DND-41 (cell line): ENCODE measurements around the gene TECPR1.

Experiments used
- EZH2 ChIP-seq: IDR thresholded peaks from 3 replicates; pipeline ENCODE4 v1.6.1; 2012; ENCODE audit warnings: borderline replicate concordance, low read depth, mild to moderate bottlenecking, moderate library complexity, low read length, inconsistent platforms; ENCODE audit not compliant: severe bottlenecking
- TF ChIP-seq, protein P1 (sequence below): IDR thresholded peaks from 2 replicates; pipeline ENCODE4 v1.5.1; 2012; ENCODE audit warnings: borderline replicate concordance, low read length, moderate library complexity, mild to moderate bottlenecking; ENCODE audit not compliant: poor library complexity, severe bottlenecking; ENCODE audit errors: extremely low read depth

DNA sequence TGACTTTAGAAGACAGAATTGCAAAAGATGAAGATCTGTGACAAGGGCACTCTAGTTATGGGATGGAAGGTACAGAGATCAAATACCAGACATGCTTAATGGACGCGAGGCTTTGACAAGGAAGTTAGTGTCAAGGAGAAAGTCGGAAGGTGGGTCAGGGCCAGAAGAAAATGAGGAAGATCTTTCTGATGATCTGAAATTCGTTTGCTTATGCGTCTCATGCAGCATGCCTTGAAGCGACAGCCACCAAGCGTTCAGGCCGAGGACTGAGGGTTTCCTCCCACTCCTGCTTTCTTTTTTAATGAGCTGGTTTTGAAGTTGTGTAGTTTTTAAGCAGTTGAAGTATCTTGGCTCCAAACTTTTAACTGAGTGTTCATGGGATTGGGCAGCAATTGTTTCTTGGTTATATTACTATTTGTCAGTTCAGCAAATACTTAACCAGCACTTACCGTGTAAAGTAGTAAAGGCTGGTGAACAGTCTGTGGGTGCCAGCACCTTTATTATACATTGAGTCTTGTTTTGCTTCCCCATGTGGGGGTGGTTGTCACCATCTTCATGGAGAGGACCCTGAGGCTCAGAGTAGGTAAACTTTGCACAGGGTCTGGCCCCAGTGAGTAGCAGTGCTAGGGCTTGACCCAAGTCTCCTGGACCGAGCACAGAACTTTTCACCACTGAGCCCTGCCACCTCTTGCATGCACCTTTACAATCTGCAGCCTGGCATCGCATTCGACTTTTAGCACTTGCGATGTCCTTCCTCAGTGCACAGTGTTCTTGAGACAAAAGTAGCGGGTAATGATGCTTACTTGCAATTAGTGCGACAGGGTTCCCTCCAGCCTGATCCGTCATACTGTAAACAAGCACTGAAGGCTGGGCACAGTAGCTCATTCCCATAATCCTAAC is 55.1 kb downstream of the TECPR1 start:
- TF ChIP-seq, protein P1, sequence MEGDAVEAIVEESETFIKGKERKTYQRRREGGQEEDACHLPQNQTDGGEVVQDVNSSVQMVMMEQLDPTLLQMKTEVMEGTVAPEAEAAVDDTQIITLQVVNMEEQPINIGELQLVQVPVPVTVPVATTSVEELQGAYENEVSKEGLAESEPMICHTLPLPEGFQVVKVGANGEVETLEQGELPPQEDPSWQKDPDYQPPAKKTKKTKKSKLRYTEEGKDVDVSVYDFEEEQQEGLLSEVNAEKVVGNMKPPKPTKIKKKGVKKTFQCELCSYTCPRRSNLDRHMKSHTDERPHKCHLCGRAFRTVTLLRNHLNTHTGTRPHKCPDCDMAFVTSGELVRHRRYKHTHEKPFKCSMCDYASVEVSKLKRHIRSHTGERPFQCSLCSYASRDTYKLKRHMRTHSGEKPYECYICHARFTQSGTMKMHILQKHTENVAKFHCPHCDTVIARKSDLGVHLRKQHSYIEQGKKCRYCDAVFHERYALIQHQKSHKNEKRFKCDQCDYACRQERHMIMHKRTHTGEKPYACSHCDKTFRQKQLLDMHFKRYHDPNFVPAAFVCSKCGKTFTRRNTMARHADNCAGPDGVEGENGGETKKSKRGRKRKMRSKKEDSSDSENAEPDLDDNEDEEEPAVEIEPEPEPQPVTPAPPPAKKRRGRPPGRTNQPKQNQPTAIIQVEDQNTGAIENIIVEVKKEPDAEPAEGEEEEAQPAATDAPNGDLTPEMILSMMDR, result no peak
- no peak for TF ChIP-seq EZH2
